CD8-positive, alpha-beta memory T cell (primary cell): ENCODE data around the gene EML6. TPM values are rescaled to one million over a fixed set of nuclear protein-coding genes. Genes with fewer than 3 reads are reported as not detected.

Experiments used
- CTCF ChIA-PET: fragments of 350-600 bp; sonication (Branson Sonifier 250); formaldehyde crosslinking; loops from one replicate; lab custom pipeline; 2021; ENCODE audit warnings: antibody characterized with exemption; lab: Charles Lee
- POLR2A ChIA-PET: fragments of 350-600 bp; sonication (Branson Sonifier 250); formaldehyde crosslinking; loops from one replicate; lab custom pipeline; 2021; ENCODE audit warnings: antibody characterized with exemption; lab: Charles Lee
- DNase-seq, 5 donors: peaks; one replicate each; pipeline versions ENCODE4 v3.0.0 to v3.0.0-alpha.2; 2020 to 2022; ENCODE audit warnings: mixed read lengths in 1 of 5
- H3K27ac ChIP-seq: one replicate; pipeline ENCODE4 v1.7.0; 2013; ENCODE audit warnings: low read depth, mild to moderate bottlenecking, low read length, moderate library complexity
- H3K27me3 ChIP-seq: 2 replicates; pipeline ENCODE4 v1.7.0; 2013; ENCODE audit warnings: low read length, mild to moderate bottlenecking; ENCODE audit not compliant: insufficient read depth, poor library complexity, severe bottlenecking
- H3K36me3 ChIP-seq: 2 replicates; pipeline ENCODE4 v1.7.0; 2013; ENCODE audit warnings: mild to moderate bottlenecking, low read length, moderate library complexity; ENCODE audit not compliant: insufficient read depth
- H3K4me1 ChIP-seq: 2 replicates; pipeline ENCODE4 v1.7.0; 2013; ENCODE audit warnings: mild to moderate bottlenecking, low read length, moderate library complexity; ENCODE audit not compliant: insufficient read depth
- H3K4me3 ChIP-seq: 2 replicates; pipeline ENCODE4 v1.7.0; 2013; ENCODE audit warnings: mild to moderate bottlenecking, low read length
- H3K9me3 ChIP-seq: 2 replicates; pipeline ENCODE4 v1.7.0; 2013; ENCODE audit warnings: mild to moderate bottlenecking, low read length
- H3K27ac Mint-ChIP-seq, 8 donors: one replicate each; pipeline ENCODE4 v1.8.0; 2020 to 2021; ENCODE audit warnings: mixed read lengths in 8 of 8, mild to moderate bottlenecking in 6 of 8, inconsistent platforms in 3 of 8, moderate library complexity in 3 of 8
- H3K27me3 Mint-ChIP-seq, 2 donors: one replicate each; pipeline ENCODE4 v1.8.0; 2020 to 2021; ENCODE audit warnings: mixed read lengths in 2 of 2, mild to moderate bottlenecking in 1 of 2, moderate library complexity in 1 of 2
- H3K36me3 Mint-ChIP-seq, 3 donors: one replicate each; pipeline ENCODE4 v1.8.0; 2020 to 2021; ENCODE audit warnings: mixed read lengths in 3 of 3, inconsistent platforms in 1 of 3, mild to moderate bottlenecking in 1 of 3
- H3K4me1 Mint-ChIP-seq, 3 donors: one replicate each; pipeline ENCODE4 v1.8.0; 2020 to 2021; ENCODE audit warnings: mixed read lengths in 3 of 3, inconsistent platforms in 1 of 3, mild to moderate bottlenecking in 1 of 3
- H3K4me3 Mint-ChIP-seq, 7 donors: one replicate each; pipeline ENCODE4 v1.8.0; 2020 to 2021; ENCODE audit warnings: mixed read lengths in 7 of 7, mild to moderate bottlenecking in 6 of 7, moderate library complexity in 4 of 7, inconsistent platforms in 2 of 7
- H3K9me3 Mint-ChIP-seq, 5 donors: one replicate each; pipeline ENCODE4 v1.8.0; 2020 to 2022; ENCODE audit warnings: mixed read lengths in 5 of 5, mild to moderate bottlenecking in 3 of 5, moderate library complexity in 2 of 5, inconsistent platforms in 1 of 5
- polyA plus RNA-seq: library from polyadenylated mRNA; unstranded; fragments of 300-500 nt; fragmentation: Illumina TruSeq; gene quantifications from one replicate; pipeline ENCODE4 v1.2.3, GENCODE V29; 2021
- total RNA-seq, 2 experiments: library from RNA; stranded (reverse); gene quantifications; one replicate each; pipeline ENCODE4 v1.2.3, GENCODE V29; 2021

The EML6 gene
- total and polyA plus RNA-seq, 3 experiments from 2014 or later = 0.05 to 2.3 (median 1.3) TPM

- peaks cover 0 to 7% of the 10 kb centered on the region in 2 donors for H3K27me3 Mint-ChIP-seq
Observed at GRCh38 chr2:54763636-54764291, 40.3 kb downstream of the EML6 start.

GRCh38 chr2:54767921-54768320 is 44.5 kb downstream of the EML6 start:
- Mint-ChIP-seq H3K27ac (no peak overlapping the region), H3K9me3 (no peaks in the 10 kb centered on the region), H3K27me3 (peaks cover 0 to 3% of the 10 kb centered on the region in 2 donors), H3K36me3 (no peaks in the 10 kb centered on the region), H3K4me1 (no peaks in the 10 kb centered on the region), H3K4me3 (no peak overlapping the region)
- Histone ChIP-seq H3K4me3 (no peak overlapping the region), H3K36me3 (no peaks in the 10 kb centered on the region), H3K27ac (no peak overlapping the region), H3K27me3 (no peaks in the 10 kb centered on the region), H3K4me1 (no peaks in the 10 kb centered on the region), H3K9me3 (no peaks in the 10 kb centered on the region)
- CTCF ChIA-PET = no interaction called here
- POLR2A ChIA-PET = interaction anchor here (0.6 kb wide), 1 partner anchor 455 kb away, joined by 3 read pairs; no protein-coding TSS in a partner anchor
- no peak for DNase-seq

More at GRCh38 chr2:54763636-54764291, 40.3 kb downstream of the EML6 start:
- H3K36me3 ChIP-seq = no peaks in the 10 kb centered on the region
- H3K9me3 Mint-ChIP-seq = no peaks in the 10 kb centered on the region
- no peak overlapping the region for H3K4me3 Mint-ChIP-seq
- H3K27ac Mint-ChIP-seq = no peak overlapping the region
- H3K4me1 Mint-ChIP-seq = no peaks in the 10 kb centered on the region
- H3K9me3 ChIP-seq = no peaks in the 10 kb centered on the region
- no peak overlapping the region for H3K4me3 ChIP-seq
- ChIA-PET CTCF (no interaction called here), POLR2A (no interaction called here)
- H3K36me3 Mint-ChIP-seq = no peaks in the 10 kb centered on the region
- H3K4me1 ChIP-seq = no peaks in the 10 kb centered on the region
- DNase-seq = no peak
- H3K27me3 ChIP-seq = no peaks in the 10 kb centered on the region
- no peak overlapping the region for H3K27ac ChIP-seq

GRCh38 chr2:54768772-54769428 is 45.4 kb downstream of the EML6 start:
- peaks cover 0 to 2% (median 0%) of the 10 kb centered on the region in 3 donors for H3K36me3 Mint-ChIP-seq
- Histone ChIP-seq H3K4me1 (no peaks in the 10 kb centered on the region), H3K36me3 (no peaks in the 10 kb centered on the region), H3K27ac (no peak overlapping the region), H3K4me3 (no peak overlapping the region), H3K9me3 (no peaks in the 10 kb centered on the region), H3K27me3 (no peaks in the 10 kb centered on the region)
- POLR2A ChIA-PET = interaction anchor here (0.6 kb wide), 1 partner anchor 454 kb away, joined by 3 read pairs; no protein-coding TSS in a partner anchor
- H3K4me1 Mint-ChIP-seq = no peaks in the 10 kb centered on the region
- DNase-seq = no peak
- H3K27me3 Mint-ChIP-seq = peaks cover 0 to 3% of the 10 kb centered on the region in 2 donors
- no peak overlapping the region for H3K4me3 Mint-ChIP-seq
- CTCF ChIA-PET = no interaction called here
- H3K9me3 Mint-ChIP-seq = no peaks in the 10 kb centered on the region
- H3K27ac Mint-ChIP-seq = no peak overlapping the region

- POLR2A ChIA-PET = no interaction called here
- no peak overlapping the region for H3K4me3 Mint-ChIP-seq
- no peaks in the 10 kb centered on the region for H3K36me3 ChIP-seq
Observed at GRCh38 chr2:54770211-54770610, 46.7 kb downstream of the EML6 start.

GRCh38 chr2:54770676-54771075 is 47.2 kb downstream of the EML6 start:
- no peak for DNase-seq
- peaks cover 0 to 9% (median 6%) of the 10 kb centered on the region in 5 donors for H3K9me3 Mint-ChIP-seq
- H3K4me1 ChIP-seq = no peaks in the 10 kb centered on the region
- no peaks in the 10 kb centered on the region for H3K36me3 ChIP-seq
- peaks cover 0 to 15% (median 2%) of the 10 kb centered on the region in 3 donors for H3K36me3 Mint-ChIP-seq
- CTCF ChIA-PET = no interaction called here
- no peaks in the 10 kb centered on the region for H3K27me3 ChIP-seq
- H3K27ac Mint-ChIP-seq = no peak overlapping the region
- H3K9me3 ChIP-seq = no peaks in the 10 kb centered on the region
- no peak overlapping the region for H3K27ac ChIP-seq
- H3K27me3 Mint-ChIP-seq = peaks cover 0 to 3% of the 10 kb centered on the region in 2 donors
- no peak overlapping the region for H3K4me3 ChIP-seq
- POLR2A ChIA-PET = no interaction called here
- H3K4me3 Mint-ChIP-seq = no peak overlapping the region
- no peaks in the 10 kb centered on the region for H3K4me1 Mint-ChIP-seq

More at GRCh38 chr2:54770211-54770610, 46.7 kb downstream of the EML6 start:
- Histone ChIP-seq H3K4me3 (no peak overlapping the region), H3K9me3 (no peaks in the 10 kb centered on the region), H3K27me3 (no peaks in the 10 kb centered on the region), H3K27ac (no peak overlapping the region), H3K4me1 (no peaks in the 10 kb centered on the region)
- CTCF ChIA-PET = no interaction called here
- H3K4me1 Mint-ChIP-seq = no peaks in the 10 kb centered on the region
- H3K9me3 Mint-ChIP-seq = peaks cover 0 to 5% (median 2%) of the 10 kb centered on the region in 5 donors
- no peak for DNase-seq
- no peak overlapping the region for H3K27ac Mint-ChIP-seq
- peaks cover 0 to 3% of the 10 kb centered on the region in 2 donors for H3K27me3 Mint-ChIP-seq
- H3K36me3 Mint-ChIP-seq = peaks cover 0 to 12% (median 0%) of the 10 kb centered on the region in 3 donors

GRCh38 chr2:54771166-54771885 is 47.9 kb downstream of the EML6 start:
- no peaks in the 10 kb centered on the region for H3K27me3 ChIP-seq
- Mint-ChIP-seq H3K4me1 (no peaks in the 10 kb centered on the region), H3K4me3 (no peak overlapping the region), H3K9me3 (peaks cover 2 to 13% (median 10%) of the 10 kb centered on the region in 5 donors), H3K27ac (no peak overlapping the region), H3K36me3 (peaks cover 0 to 21% (median 4%) of the 10 kb centered on the region in 3 donors), H3K27me3 (peaks cover 0 to 3% of the 10 kb centered on the region in 2 donors)
- ChIA-PET POLR2A (no interaction called here), CTCF (no interaction called here)
- no peaks in the 10 kb centered on the region for H3K4me1 ChIP-seq
- no peaks in the 10 kb centered on the region for H3K9me3 ChIP-seq
- no peaks in the 10 kb centered on the region for H3K36me3 ChIP-seq
- no peak overlapping the region for H3K27ac ChIP-seq
- no peak overlapping the region for H3K4me3 ChIP-seq
- DNase-seq = no peak

- H3K9me3 Mint-ChIP-seq = peaks cover 3 to 19% (median 14%) of the 10 kb centered on the region in 5 donors
- Histone ChIP-seq H3K27ac (no peak overlapping the region), H3K4me1 (no peaks in the 10 kb centered on the region), H3K4me3 (no peak overlapping the region), H3K9me3 (no peaks in the 10 kb centered on the region), H3K27me3 (no peaks in the 10 kb centered on the region), H3K36me3 (no peaks in the 10 kb centered on the region)
- peaks cover 0 to 27% (median 4%) of the 10 kb centered on the region in 3 donors for H3K36me3 Mint-ChIP-seq
- DNase-seq = no peak
- no peaks in the 10 kb centered on the region for H3K4me1 Mint-ChIP-seq
- ChIA-PET POLR2A (no interaction called here), CTCF (no interaction called here)
- H3K27ac Mint-ChIP-seq = no peak overlapping the region
- peaks cover 0 to 3% of the 10 kb centered on the region in 2 donors for H3K27me3 Mint-ChIP-seq
- no peak overlapping the region for H3K4me3 Mint-ChIP-seq
Observed at GRCh38 chr2:54772110-54772509, 48.6 kb downstream of the EML6 start.

- ChIA-PET CTCF (no interaction called here), POLR2A (no interaction called here)
- Mint-ChIP-seq H3K36me3 (peaks cover 0 to 31% (median 4%) of the 10 kb centered on the region in 3 donors), H3K27ac (no peak overlapping the region), H3K4me1 (no peaks in the 10 kb centered on the region), H3K4me3 (no peak overlapping the region), H3K9me3 (peaks cover 7 to 22% (median 14%) of the 10 kb centered on the region in 5 donors), H3K27me3 (peaks cover 0 to 3% of the 10 kb centered on the region in 2 donors)
- Histone ChIP-seq H3K27ac (no peak overlapping the region), H3K4me1 (no peaks in the 10 kb centered on the region), H3K27me3 (no peaks in the 10 kb centered on the region), H3K4me3 (no peak overlapping the region), H3K9me3 (no peaks in the 10 kb centered on the region), H3K36me3 (no peaks in the 10 kb centered on the region)
- DNase-seq = no peak
Observed at GRCh38 chr2:54772531-54772930, 49.1 kb downstream of the EML6 start.
